HepG2 (cell line): ENCODE data around the gene SLC4A9. TPM values are rescaled to one million over a fixed set of nuclear protein-coding genes. Genes with fewer than 3 reads are reported as not detected.

ENCODE experiments used
- CHCHD3 ChIP-seq: sonication (generic); formaldehyde crosslinking; IDR thresholded peaks from 2 replicates; pipeline ENCODE4 v1.8.0; 2022; ENCODE audit warnings: mild to moderate bottlenecking, missing genetic modification reagents, moderate library complexity
- CTCF ChIP-seq: sonication (generic); formaldehyde crosslinking; IDR thresholded peaks from 2 replicates; pipeline ENCODE4 v1.5.0; 2020; ENCODE audit warnings: mild to moderate bottlenecking, missing genetic modification reagents, moderate library complexity
- ETV6 ChIP-seq: sonication (generic); formaldehyde crosslinking; conservative IDR thresholded peaks from 2 replicates; pipeline ENCODE4 v1.4.0; 2020; ENCODE audit warnings: missing genetic modification reagents
- GMEB1 ChIP-seq: sonication (generic); formaldehyde crosslinking; IDR thresholded peaks from 2 replicates; pipeline ENCODE4 v1.5.1; 2020; ENCODE audit warnings: missing genetic modification reagents, mild to moderate bottlenecking, borderline replicate concordance
- HCFC1 ChIP-seq: fragments of 150-350 bp; IDR thresholded peaks from 2 replicates; pipeline ENCODE4 v1.6.1; 2014; ENCODE audit warnings: low read depth, low read length
- HMGA1 ChIP-seq: sonication (generic); formaldehyde crosslinking; conservative IDR thresholded peaks from 2 replicates; pipeline ENCODE4 v1.4.0; 2020; ENCODE audit warnings: missing genetic modification reagents
- MEIS1 ChIP-seq: sonication (generic); formaldehyde crosslinking; IDR thresholded peaks from 2 replicates; pipeline ENCODE4 v1.9.0; 2021; ENCODE audit warnings: mild to moderate bottlenecking, missing genetic modification reagents, moderate library complexity, borderline replicate concordance
- POLR2G ChIP-seq: fragments of 200-400 bp; formaldehyde crosslinking; IDR thresholded peaks from 2 replicates; pipeline ENCODE4 v1.6.1; 2018; ENCODE audit warnings: mild to moderate bottlenecking, low read depth, low read length, moderate library complexity
- SP5 ChIP-seq: IDR thresholded peaks from 2 replicates; pipeline ENCODE4 v1.6.1; 2016; ENCODE audit warnings: low read depth, borderline replicate concordance
- ZBTB44 ChIP-seq: sonication (generic); formaldehyde crosslinking; IDR thresholded peaks from 2 replicates; pipeline ENCODE4 v1.4.0; 2020; ENCODE audit warnings: missing genetic modification reagents
- ZNF235 ChIP-seq: sonication (generic); formaldehyde crosslinking; IDR thresholded peaks from 2 replicates; pipeline ENCODE4 v1.8.1; 2023; ENCODE audit warnings: mild to moderate bottlenecking, missing genetic modification reagents, borderline replicate concordance
- ZNF367 ChIP-seq: sonication (generic); formaldehyde crosslinking; IDR thresholded peaks from 2 replicates; pipeline ENCODE4 v1.4.0; 2020; ENCODE audit warnings: missing genetic modification reagents, borderline replicate concordance
- ZNF407 ChIP-seq: sonication (generic); formaldehyde crosslinking; IDR thresholded peaks from one replicate; pipeline ENCODE4 v1.5.1; 2020; ENCODE audit warnings: mild to moderate bottlenecking, missing genetic modification reagents; ENCODE audit errors: not compliant biosample characterization
- ZNF724P ChIP-seq: sonication (generic); formaldehyde crosslinking; IDR thresholded peaks from 2 replicates; pipeline ENCODE4 v1.8.0; 2022; ENCODE audit warnings: missing genetic modification reagents, borderline replicate concordance
- ZNF879 ChIP-seq: sonication (generic); formaldehyde crosslinking; IDR thresholded peaks from 2 replicates; pipeline ENCODE4 v1.8.1; 2023; ENCODE audit warnings: missing genetic modification reagents
- polyA plus RNA-seq, 8 experiments: library from polyadenylated mRNA; depleted of rRNA in 3 of 8; stranded (reverse) in 7 of 8; unstranded in 1 of 8; fragments of >200 nt; fragmentation: Illumina TruSeq in 4 of 8; extraction: Trizol in 4 of 8; gene quantifications; 2 replicates each; pipeline versions ENCODE4 v1.2.1 to v1.2.3, GENCODE V29; 2011 to 2016; ENCODE audit warnings: low read depth in 4 of 8, missing spikeins in 1 of 8, mixed read lengths in 1 of 8; ENCODE audit not compliant: insufficient read depth in 1 of 8
- total RNA-seq, 5 experiments: library from RNA; depleted of rRNA; stranded (reverse); fragments of >200 nt; fragmentation: Illumina TruSeq; extraction: Trizol; gene quantifications; 2 replicates each; pipeline ENCODE4 v1.2.3, GENCODE V29; 2016; ENCODE audit warnings: low read depth in 1 of 5

Gene SLC4A9
- total and polyA plus RNA-seq, 2 of the 13 experiments (the other 11 are each of a cell fraction or from before 2014, with no cell fraction given) = not detected

GRCh38 chr5:140400730-140401361 lies 40.9 kb downstream of the SLC4A9 start (continued):
- 0 out of 2 replicates have a peak, but pooled peaks have one; percentile 54 for TF ChIP-seq CHCHD3 (CRISPR knock-in tag)
- TF ChIP-seq ZNF235 (CRISPR knock-in tag) = peak; percentile 69; the same call in 1 of the 2 replicates
- peak; percentile 37; the same call in 1 of the 2 replicates for TF ChIP-seq CTCF
- peak; percentile 56; the same call in 1 of the 2 replicates for TF ChIP-seq POLR2G
- 0 out of 2 replicates have a peak, but pooled peaks have one; percentile 31 for TF ChIP-seq GMEB1 (CRISPR knock-in tag)
- TF ChIP-seq HMGA1 (CRISPR knock-in tag) = no peak
- no peak; the same call in 1 of the 2 replicates for TF ChIP-seq ZNF879 (CRISPR knock-in tag)
- no peak for TF ChIP-seq HCFC1
- peak; percentile 95 for TF ChIP-seq ETV6
- TF ChIP-seq ZNF407 (CRISPR knock-in tag) = peak; percentile 83
- TF ChIP-seq MEIS1 (CRISPR knock-in tag) = 0 out of 2 replicates have a peak, but pooled peaks have one; percentile 24
- peak; percentile 92; the same call in 1 of the 2 replicates for TF ChIP-seq ZNF367
- no peak for TF ChIP-seq ZNF724P
- no peak for TF ChIP-seq SP5 (CRISPR knock-in tag)
- peak; percentile 96; the same call in 1 of the 2 replicates for TF ChIP-seq ZBTB44 (CRISPR knock-in tag)
